Activated CD4-positive, alpha-beta T cell treated with anti-CD3 and anti-CD28 coated beads for 1 hour (primary cell): Measurements from ENCODE around the gene CSGALNACT2.

Experiments
- DNase-seq: peaks from one replicate; pipeline ENCODE4 v3.0.0-alpha.2; 2020

CSGALNACT2 gene

GRCh38 chr10:43112608-43112961 is 25.7 kb upstream of the CSGALNACT2 start:
- DNase-seq = no peak

DNA sequence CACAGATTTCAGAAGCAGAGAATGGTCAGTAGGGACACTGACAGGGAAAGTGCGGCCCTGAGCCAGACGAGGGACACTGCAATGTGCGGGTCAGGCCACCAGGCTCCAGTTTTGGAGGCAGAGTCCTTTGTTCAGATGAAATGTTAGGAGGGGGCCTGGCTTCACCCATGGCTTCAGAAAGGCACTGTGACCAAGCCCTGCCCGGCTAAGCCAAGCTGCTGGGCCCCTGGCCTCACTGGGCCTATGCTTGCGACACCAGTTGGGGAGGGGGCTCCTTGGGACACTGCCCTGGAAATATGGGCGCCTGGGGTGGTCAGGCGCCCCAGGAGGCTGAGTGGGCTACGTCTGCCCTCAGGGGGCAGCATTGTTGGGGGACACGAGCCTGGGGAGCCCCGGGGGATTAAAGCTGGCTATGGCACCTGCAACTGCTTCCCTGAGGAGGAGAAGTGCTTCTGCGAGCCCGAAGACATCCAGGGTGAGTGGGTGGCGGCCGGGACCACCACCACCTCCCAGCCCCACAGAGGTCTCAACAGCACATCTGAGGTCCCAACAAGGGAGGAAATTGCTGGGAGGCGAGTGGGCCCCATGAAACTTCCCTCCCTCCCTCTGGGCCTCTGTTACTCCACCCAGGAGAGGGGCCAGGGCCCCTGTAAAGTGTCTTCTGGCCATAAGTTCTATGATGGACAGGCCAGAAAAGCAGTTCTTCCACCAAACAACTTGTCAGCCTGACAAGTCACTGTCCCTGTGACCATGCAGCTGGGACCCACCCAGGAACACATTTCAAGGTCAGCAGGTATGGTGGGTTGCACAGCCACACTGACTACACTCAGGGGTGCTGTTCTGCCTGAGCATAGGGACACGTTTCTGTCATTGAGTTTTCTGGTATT is 24.8 kb upstream of the CSGALNACT2 start:
- no peak for DNase-seq

DNA sequence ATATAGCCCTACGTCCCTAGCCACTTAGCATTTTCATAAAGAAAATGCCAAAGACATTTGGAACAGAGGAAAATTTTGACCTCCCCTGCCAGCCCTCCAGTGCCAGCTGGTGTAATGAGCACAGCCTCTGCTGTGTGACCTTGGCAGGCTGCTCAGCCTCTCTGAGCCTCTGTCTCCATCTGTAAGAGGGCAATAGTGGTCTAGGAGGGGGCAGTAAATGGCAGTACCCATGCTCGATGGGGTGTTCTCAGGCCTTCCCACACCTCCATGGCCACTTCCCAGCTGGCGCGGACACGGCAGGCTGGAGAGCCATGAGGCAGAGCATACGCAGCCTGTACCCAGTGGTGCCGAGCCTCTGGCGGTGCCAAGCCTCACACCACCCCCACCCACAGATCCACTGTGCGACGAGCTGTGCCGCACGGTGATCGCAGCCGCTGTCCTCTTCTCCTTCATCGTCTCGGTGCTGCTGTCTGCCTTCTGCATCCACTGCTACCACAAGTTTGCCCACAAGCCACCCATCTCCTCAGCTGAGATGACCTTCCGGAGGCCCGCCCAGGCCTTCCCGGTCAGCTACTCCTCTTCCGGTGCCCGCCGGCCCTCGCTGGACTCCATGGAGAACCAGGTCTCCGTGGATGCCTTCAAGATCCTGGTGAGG is 24.0 kb upstream of the CSGALNACT2 start:
- DNase-seq = no peak

DNA sequence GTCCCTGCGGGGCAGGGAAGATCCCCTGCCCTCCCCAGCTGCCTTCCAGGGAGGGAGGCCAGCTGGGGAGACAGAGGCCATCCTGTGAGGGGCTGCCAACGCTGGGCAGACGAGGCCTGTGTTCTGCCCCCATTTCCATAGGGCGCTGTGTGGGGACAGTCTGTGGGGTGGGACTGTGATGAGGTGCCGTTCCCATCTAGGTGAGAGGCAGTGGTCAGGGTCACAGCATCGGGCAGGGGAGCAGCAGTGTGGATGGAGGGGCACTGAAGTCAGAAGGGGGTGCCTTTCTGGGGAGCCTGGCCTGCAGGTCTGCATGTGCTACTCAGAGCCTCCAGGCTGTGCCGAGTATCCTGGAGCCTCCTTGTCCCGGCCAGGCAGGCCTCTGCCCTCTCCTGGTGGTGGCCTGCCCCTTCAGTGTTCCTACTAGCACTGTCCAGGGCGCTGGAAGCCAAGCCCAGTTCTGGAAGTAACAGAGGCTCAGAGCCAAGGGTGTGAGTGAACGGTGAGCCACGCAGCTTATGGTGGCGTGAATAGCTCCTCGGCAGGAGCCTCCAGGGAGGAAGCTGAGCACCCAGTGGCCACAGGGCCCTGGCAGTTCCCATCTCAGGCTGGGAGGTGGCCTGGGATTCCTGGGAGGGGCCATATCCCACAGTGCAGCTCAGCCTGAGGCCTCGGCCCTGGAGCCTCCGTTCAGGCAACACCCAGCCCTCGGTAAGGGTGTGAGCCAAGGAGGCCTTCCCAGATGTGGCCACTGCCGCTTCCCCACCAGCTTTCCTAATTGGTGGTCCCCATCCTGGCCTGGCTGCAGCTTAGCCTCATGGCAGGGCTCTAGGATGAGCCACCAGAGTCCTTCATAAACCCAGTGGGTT is 23.3 kb upstream of the CSGALNACT2 start:
- DNase-seq = no peak

- no peak for DNase-seq
Measured at GRCh38 chr10:43115881-43116595, 22.2 kb upstream of the CSGALNACT2 start.

- DNase-seq = no peak
Measured at GRCh38 chr10:43116596-43116995, 21.6 kb upstream of the CSGALNACT2 start.

- no peak for DNase-seq
Measured at GRCh38 chr10:43117031-43117776, 21.0 kb upstream of the CSGALNACT2 start.

GRCh38 chr10:43117777-43118583 is 20.3 kb upstream of the CSGALNACT2 start:
- no peak for DNase-seq

- DNase-seq = no peak
Measured at GRCh38 chr10:43118631-43119415, 19.4 kb upstream of the CSGALNACT2 start.

DNA sequence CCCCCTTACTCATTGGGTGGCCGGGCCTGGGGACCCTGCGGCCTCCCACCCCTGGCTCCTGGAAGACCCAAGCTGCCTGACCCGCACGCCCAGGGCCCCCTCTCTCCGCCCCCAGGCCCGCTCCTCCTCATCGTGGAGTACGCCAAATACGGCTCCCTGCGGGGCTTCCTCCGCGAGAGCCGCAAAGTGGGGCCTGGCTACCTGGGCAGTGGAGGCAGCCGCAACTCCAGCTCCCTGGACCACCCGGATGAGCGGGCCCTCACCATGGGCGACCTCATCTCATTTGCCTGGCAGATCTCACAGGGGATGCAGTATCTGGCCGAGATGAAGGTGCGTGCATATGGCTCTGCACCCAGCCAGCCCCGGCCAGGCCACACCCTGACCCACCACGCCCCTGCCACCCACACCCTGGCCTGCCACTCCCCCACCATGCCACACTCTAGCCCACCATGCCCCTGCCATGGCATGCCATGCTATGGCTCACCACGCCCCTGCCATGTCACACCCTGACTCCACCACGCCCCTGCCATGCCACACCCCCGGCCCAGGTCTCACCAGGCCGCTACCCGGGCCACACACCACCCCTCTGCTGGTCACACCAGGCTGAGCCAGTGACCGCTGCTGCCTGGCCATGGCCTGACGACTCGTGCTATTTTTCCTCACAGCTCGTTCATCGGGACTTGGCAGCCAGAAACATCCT is 18.7 kb upstream of the CSGALNACT2 start:
- DNase-seq = no peak

GRCh38 chr10:43120116-43120928 is 17.9 kb upstream of the CSGALNACT2 start:
- DNase-seq = no peak

DNA sequence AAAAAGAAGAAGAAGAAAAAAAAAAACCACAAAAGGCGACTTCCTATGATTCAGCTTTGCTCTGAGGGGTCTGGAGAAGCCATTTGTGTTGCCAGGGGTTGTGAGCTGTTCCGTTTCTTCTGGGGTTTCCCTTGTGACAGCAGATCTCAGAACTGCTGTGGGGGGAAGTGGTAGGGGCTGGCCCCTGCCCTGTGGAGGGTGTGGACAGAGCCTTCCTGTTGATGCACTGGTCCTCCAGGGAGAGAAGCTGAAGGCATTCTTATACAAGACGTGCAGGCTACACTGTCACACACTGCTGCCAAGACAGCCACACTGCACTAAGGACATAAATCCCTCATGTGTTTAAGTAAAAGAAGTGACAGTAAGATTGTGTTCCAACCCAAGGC is 17.3 kb upstream of the CSGALNACT2 start:
- no peak for DNase-seq

DNA sequence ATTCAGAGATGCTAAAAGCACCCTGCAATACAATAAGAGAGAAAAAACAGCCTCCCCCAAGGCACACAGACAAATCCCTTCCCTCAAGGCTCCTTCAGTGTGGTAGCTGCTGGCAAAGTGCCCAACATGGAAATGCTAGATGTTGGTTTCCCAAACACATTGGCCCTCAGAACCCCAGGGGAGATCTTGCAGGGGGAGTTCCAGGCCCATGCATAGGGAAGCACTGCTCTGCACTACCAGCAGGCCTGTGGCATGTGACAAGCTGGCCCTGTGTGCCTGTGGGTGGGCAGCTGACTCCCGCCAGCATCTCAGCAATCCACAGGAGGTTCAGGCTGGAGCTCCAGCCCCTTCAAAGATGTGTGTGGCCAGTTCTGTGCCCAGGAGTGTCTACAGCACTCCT is 16.8 kb upstream of the CSGALNACT2 start:
- no peak for DNase-seq

DNA sequence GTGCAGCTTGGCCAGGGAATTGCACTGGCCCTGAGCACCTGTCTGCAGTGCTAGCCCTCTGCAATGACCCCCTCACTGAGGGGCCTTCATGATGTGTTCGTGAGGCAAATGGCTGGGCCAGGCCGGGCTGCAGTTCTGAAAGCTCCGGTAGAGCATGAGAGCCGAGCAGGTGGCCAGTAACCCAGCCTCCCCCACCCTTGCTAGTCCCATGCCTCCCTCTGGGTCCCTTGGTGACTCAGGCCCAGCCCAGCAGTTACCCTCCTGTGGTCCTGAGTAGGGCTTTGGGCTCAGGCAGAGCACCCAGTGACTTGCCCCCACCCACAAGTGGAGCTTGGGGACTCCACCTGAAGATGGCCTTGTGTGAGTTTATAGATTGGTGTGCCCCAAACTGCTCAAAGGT is 16.1 kb upstream of the CSGALNACT2 start:
- no peak for DNase-seq

GRCh38 chr10:43122826-43123225 is 15.4 kb upstream of the CSGALNACT2 start:
- no peak for DNase-seq

DNA sequence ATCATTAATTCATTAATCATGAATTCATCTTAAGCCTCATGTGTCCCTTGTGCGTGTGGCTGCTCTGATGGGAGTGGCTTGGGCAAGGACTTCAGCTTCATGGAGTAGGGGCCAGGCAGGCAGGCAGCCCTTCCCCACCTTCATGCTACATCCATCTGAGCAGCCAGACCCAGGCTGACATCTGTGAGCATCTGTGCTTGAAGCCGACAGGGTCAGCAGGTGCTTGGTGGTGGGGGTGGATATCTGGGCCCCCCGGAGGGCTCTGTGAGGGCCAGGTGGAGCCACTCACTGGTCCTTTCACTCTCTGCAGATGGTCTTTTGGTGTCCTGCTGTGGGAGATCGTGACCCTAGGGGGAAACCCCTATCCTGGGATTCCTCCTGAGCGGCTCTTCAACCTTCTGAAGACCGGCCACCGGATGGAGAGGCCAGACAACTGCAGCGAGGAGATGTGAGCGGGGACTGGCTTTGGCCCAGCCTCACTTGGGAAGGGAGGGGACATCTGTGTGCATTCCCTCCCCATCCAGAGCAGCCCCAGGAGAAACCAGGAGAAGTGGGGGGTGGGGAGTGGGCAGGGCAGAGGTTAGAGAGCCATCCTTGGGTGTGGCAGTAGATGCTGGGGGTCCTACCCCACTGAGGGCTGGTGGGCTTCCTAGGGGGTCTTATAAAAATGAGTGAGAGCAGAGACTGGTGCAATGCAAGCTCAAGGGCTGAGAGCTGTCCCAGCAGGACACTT is 14.7 kb upstream of the CSGALNACT2 start:
- no peak for DNase-seq

DNA sequence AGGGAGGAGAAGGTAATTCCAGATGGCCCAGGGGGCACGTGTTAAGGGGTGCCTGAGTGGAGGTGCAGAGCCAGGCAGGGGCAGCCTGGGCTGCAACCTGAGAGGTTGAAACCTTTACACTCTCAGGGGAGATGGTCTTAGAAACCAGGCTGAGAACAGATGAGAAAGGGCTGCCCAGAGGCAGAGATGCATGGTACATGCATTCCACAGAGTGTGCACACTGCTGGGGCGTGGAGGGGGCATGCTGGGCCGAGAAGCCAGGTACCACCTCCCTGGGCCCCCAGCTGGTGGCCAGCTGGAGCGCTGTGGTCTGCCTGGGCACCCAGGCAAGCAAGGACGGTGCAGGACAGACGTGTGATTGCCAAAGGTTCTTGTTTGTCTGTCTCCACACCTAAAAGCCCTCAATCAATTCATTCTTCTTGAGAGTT is 14.1 kb upstream of the CSGALNACT2 start:
- DNase-seq = no peak
